Inflammatory macrophage (primary cell): ENCODE data around the gene ZNF396.

Experiments used
- DNase-seq, 2 donors: peaks; one replicate each; pipeline ENCODE4 v3.0.0-alpha.2; 2020 to 2022
- total RNA-seq, 18 experiments: gene quantifications; one replicate each; lab custom pipeline; 2026; ENCODE audit warnings: mixed read lengths in 6 of 18, inconsistent platforms in 2 of 18; lab: John Stamatoyannopoulos, UW

Gene ZNF396
- 0.16 to 3.1 (median 1.3) reads per million in 18 experiments for total RNA-seq

GRCh38 chr18:35376742-35377695 is at the start of gene ZNF396:
ZNF396 (minus strand) TSS chr18:35377337; CDS start chr18:35374292, 3,045 bp downstream.
- DNase-seq, result peak; percentile 73 to 81

GRCh38 chr18:35426786-35427185 is 49.6 kb upstream of the ZNF396 start:
- no peak for DNase-seq

- no peak for DNase-seq
Measured at GRCh38 chr18:35424356-35424755, 47.2 kb upstream of the ZNF396 start.

- DNase-seq, result no peak
Measured at GRCh38 chr18:35422237-35422636, 45.1 kb upstream of the ZNF396 start.

DNA sequence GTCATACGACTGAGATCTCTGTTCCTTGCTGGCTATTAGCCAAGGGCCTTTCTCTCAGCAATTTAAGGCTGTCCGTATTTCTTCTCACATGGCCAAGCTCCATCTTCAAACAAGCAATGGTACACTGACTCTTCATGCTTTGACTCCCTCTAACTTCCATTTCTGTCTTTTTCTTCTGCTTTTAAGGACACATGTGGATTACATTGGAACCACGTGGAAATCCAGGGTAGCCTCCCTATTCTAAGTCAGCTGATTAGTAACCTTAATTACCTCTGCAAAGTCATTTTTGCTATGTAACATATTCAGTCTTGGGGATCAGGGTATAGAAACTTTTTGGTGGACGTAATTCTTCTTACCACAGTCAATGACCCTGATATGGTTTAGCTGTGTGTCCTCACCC is 41.5 kb upstream of the ZNF396 start:
- DNase-seq, result no peak

DNA sequence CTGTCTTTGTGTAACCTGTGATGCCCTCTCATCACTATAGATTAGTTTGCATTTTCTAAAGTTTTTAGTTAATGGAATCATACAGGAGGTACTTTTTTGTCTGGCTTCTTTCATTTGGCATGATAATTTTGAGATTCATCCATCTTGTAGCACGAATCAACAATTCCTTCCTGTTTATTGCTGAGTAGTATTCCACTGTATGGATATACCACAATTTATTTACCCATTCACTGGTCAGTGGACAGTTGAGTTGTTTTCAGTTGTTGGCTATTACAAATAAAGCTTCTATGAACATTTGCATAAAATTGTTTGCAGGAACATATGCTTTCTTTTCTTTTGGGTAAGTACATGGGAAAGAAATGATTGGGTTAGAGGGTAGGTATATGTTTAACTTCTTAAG is 40.1 kb upstream of the ZNF396 start:
- no peak for DNase-seq

GRCh38 chr18:35415511-35416073 is 38.5 kb upstream of the ZNF396 start:
- peak; percentile 94 to 95 for DNase-seq

- DNase-seq, result no peak
Measured at GRCh38 chr18:35413163-35413511, 36.0 kb upstream of the ZNF396 start.

- DNase-seq, result no peak
Measured at GRCh38 chr18:35411625-35412351, 34.7 kb upstream of the ZNF396 start.

DNA sequence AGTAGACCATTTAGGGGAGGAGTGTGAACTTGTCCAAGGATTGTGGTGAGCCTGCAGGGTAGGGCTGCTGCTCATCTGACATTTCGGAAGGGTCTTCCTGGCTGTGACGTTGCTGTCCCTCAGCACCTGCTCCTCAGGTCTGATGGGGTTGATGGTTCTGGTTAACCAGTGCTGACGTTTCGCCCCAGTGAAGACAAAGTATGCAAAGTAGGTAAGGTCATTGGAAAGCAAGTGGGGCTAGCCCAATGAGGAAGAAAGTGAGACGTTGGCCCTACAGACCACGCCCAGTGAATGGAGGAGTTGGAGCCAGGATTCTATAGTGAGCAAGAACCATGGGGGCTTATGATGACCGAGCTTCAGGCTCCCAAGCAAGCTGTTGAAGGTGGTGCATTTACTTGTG is 33.4 kb upstream of the ZNF396 start:
- no peak for DNase-seq

GRCh38 chr18:35409911-35410310 is 32.8 kb upstream of the ZNF396 start:
- DNase-seq, result peak; percentile 37 to 65

GRCh38 chr18:35408843-35409261 is 31.7 kb upstream of the ZNF396 start:
- no peak for DNase-seq

GRCh38 chr18:35407871-35408481 is 30.8 kb upstream of the ZNF396 start:
- peak; percentile 81 to 87 for DNase-seq

DNA sequence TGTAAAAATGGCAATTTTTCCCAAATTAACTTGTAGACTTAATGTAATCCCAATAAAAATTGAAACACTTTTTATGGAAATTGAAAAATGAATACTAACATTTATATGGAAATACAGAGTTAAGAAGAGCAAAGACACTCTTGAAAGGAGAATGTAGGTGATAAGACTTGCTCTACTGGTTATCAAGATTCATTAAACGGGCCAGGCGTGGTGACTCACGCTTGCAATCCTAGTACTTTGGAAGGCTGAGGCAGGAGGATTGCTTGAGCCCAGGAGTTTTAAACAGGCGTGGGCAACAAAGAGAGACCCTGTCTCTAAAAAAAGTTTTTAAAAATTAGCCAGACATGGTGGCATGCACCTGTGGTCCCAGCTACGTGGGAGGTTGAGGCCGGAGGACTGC is 29.5 kb upstream of the ZNF396 start:
- no peak for DNase-seq

DNA sequence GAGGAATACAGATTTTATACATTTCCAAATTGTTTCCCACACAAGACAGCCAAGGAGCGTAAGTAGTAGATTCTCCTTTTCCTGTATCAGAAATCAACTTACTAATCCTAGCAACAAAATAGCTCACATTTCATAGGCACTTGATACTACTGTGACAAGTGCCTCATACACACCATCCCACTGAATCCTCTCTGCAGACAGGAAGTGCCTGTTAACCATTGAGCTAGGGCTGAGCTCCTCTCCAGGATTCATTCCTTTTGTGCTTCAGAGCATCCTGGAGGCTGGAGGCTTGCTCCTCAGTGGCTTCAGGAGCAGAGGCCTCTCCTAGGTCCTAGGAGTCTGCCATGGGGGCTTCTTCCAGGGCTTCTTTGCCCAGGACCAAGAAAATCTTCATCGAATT is 20.8 kb upstream of the ZNF396 start:
- DNase-seq, result no peak

DNA sequence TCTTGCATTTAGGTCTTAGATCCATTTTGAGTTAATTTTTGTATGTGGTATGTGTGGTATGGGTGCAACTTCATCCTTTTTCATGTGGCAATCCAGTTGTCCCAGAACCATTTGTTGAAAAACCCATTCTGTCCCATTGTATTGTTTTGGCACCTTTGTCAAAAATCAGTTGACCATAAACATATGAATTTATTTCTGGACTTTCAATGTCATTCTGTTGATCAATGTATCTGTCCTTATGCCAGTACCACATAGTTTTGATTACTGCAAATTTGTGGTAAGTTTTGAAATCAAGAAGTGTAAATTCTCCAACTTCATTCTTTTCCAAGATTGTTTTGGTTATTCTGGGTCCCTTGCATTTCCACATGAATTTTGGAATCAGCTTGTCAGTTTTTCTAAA is 16.6 kb upstream of the ZNF396 start:
- DNase-seq, result no peak

GRCh38 chr18:35392375-35392774 is 15.2 kb upstream of the ZNF396 start:
- no peak for DNase-seq

DNA sequence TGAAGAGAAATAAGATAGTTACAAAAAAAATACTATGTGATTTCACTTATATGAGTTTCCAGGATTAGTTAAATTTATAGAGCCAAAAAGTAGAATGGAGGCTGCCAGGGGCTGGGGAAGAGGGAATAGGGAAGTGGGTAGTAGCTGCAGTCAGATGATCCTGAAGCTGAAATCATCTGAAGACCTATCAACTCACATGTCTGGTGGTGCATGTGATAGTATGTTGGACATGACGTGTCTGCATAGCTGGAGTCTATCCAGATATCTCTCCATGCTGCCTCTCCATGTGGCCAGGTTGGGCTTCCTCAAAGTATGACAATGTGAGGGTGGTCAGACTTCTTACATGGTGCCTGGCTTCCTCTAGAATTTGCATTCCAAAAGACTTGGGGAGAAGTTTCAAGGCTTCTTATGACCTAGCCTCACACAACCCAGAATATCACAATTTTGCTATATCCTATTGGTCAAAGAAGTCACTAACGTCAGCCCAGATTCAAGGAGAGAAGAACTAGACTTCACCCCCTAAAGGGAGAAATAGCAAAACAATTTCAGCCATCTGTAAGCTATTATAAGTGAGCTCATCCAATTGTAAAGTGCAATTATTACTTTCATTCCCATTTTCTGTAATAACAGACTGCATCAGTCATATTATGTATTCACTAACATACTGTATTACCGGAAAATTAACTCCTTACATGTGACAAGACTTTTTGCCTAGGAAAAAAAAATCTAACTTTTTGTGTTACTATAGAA is 14.0 kb upstream of the ZNF396 start:
- DNase-seq, result peak; percentile 70 to 76

GRCh38 chr18:35389095-35389618 is 12.0 kb upstream of the ZNF396 start:
- DNase-seq, result no peak

- DNase-seq, result no peak
Measured at GRCh38 chr18:35387152-35387571, 10.0 kb upstream of the ZNF396 start.

- DNase-seq, result peak; percentile 81 to 82
Measured at GRCh38 chr18:35386600-35387100, 9.5 kb upstream of the ZNF396 start.

DNA sequence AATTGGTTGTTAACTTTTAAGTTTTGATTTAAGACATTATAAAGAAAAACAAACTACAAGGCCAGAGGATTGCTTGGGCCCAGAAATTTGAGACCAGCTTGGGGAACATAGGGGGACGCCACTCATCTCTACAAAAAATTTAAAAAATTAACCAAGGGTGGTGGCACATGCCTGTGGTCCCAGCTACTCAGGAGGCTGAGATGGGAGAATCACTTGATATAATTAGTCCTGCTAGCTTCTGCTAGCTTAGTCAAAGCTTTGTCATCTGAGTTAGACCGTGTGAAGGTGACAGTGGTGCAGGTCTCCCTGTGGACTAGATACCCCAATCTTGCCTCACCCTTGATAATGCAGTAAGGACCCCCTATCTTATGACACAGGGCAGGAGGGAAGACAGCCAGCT is 6.0 kb upstream of the ZNF396 start:
- DNase-seq, result no peak
